ENCODE results near the gene SP140L. TPM values are rescaled to one million over a fixed set of nuclear protein-coding genes. Genes with fewer than 3 reads are reported as not detected.

Gene SP140L
- polyA plus RNA-seq, 4 donors: 11.8 to 15.4 (median 13.0) TPM

- Histone ChIP-seq H3K27ac (ENCODE audit: low read depth in 1 of 3, low read length in 2 of 3) (peak overlapping the region in 1 of 3 donors; percentile 70), H3K4me1 (ENCODE audit: control insufficient read depth in 3 of 3, insufficient read depth in 2 of 3, low read depth in 1 of 3, low read length in 2 of 3) (no peaks in the 10 kb centered on the region), H3K36me3 (ENCODE audit: control insufficient read depth in 3 of 3, insufficient read depth in 2 of 3, low read depth in 1 of 3, low read length in 3 of 3) (no peaks in the 10 kb centered on the region), H3K27me3 (ENCODE audit: control insufficient read depth in 3 of 3, insufficient read depth in 3 of 3, low read length in 3 of 3) (no peaks in the 10 kb centered on the region), H3K9me3 (ENCODE audit: control insufficient read depth in 2 of 2, insufficient read depth in 1 of 2, low read depth in 1 of 2, low read length in 1 of 2) (peaks cover 0 to 26% of the 10 kb centered on the region in 2 donors), H3K4me3 (ENCODE audit: low read depth in 1 of 3, low read length in 3 of 3) (no peak overlapping the region)
- WGBS, 3 donors: 61 to 74% (median 66%) methylated on average over 5 of the region's 5 CpGs
- FAIRE-seq (no peak), DNase-seq (peak in 1 of 2 donors; percentile 67)
These were observed 7.7 kb upstream of the SP140L start for GRCh38 chr2:230319211-230319862.

DNA sequence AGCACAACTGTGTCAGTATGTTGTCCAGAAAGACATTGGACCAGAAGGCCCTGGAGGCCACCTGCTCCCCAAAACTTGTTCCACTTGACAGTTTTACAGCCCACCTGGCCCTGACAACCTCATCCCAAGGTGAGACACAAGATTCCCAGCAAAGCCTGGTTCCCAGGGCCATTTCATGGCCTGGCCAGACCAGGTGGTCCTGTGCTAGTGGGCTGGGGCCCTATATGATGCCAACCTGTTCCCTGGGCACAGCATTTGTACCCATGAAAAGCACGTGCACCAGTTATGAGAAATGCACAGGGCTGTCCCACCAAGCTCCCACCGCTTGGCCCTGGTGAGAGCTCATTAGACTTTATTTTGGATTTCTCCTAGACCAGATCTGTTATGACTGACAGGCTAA lies 6.0 kb upstream of the SP140L start:
- WGBS, 3 donors: 95 to 97% (median 95%) methylated on average over 2 of the region's 2 CpGs
- FAIRE-seq (no peak), DNase-seq (no peak)
- no peaks in the 10 kb centered on the region for H3K4me1 ChIP-seq (ENCODE audit: control insufficient read depth in 3 of 3, insufficient read depth in 2 of 3, low read depth in 1 of 3, low read length in 2 of 3)
- no peak overlapping the region for H3K27ac ChIP-seq (ENCODE audit: low read depth in 1 of 3, low read length in 2 of 3)
- H3K4me3 ChIP-seq (ENCODE audit: low read depth in 1 of 3, low read length in 3 of 3): no peak overlapping the region
- H3K9me3 ChIP-seq (ENCODE audit: control insufficient read depth in 2 of 2, insufficient read depth in 1 of 2, low read depth in 1 of 2, low read length in 1 of 2): peaks cover 0 to 26% of the 10 kb centered on the region in 2 donors
- no peaks in the 10 kb centered on the region for H3K36me3 ChIP-seq (ENCODE audit: control insufficient read depth in 3 of 3, insufficient read depth in 2 of 3, low read depth in 1 of 3, low read length in 3 of 3)
- H3K27me3 ChIP-seq (ENCODE audit: control insufficient read depth in 3 of 3, insufficient read depth in 3 of 3, low read length in 3 of 3): no peaks in the 10 kb centered on the region

GRCh38 chr2:230322561-230323384 lies 4.2 kb upstream of the SP140L start:
- peaks cover 0 to 30% of the 10 kb centered on the region in 2 donors for H3K9me3 ChIP-seq (ENCODE audit: control insufficient read depth in 2 of 2, insufficient read depth in 1 of 2, low read depth in 1 of 2, low read length in 1 of 2)
- H3K36me3 ChIP-seq (ENCODE audit: control insufficient read depth in 3 of 3, insufficient read depth in 2 of 3, low read depth in 1 of 3, low read length in 3 of 3): no peaks in the 10 kb centered on the region
- H3K4me1 ChIP-seq (ENCODE audit: control insufficient read depth in 3 of 3, insufficient read depth in 2 of 3, low read depth in 1 of 3, low read length in 2 of 3): peaks cover 0 to 10% (median 0%) of the 10 kb centered on the region in 3 donors
- FAIRE-seq (no peak), DNase-seq (no peak)
- no peaks in the 10 kb centered on the region for H3K27me3 ChIP-seq (ENCODE audit: control insufficient read depth in 3 of 3, insufficient read depth in 3 of 3, low read length in 3 of 3)
- H3K4me3 ChIP-seq (ENCODE audit: low read depth in 1 of 3, low read length in 3 of 3): no peak overlapping the region
- WGBS, 3 donors: 86 to 91% (median 86%) methylated on average over 12 of the region's 12 CpGs
- H3K27ac ChIP-seq (ENCODE audit: low read depth in 1 of 3, low read length in 2 of 3): no peak overlapping the region

- Histone ChIP-seq H3K9me3 (ENCODE audit: control insufficient read depth in 2 of 2, insufficient read depth in 1 of 2, low read depth in 1 of 2, low read length in 1 of 2) (peaks cover 0 to 30% of the 10 kb centered on the region in 2 donors), H3K27me3 (ENCODE audit: control insufficient read depth in 3 of 3, insufficient read depth in 3 of 3, low read length in 3 of 3) (no peaks in the 10 kb centered on the region), H3K27ac (ENCODE audit: low read depth in 1 of 3, low read length in 2 of 3) (no peak overlapping the region), H3K4me1 (ENCODE audit: control insufficient read depth in 3 of 3, insufficient read depth in 2 of 3, low read depth in 1 of 3, low read length in 2 of 3) (peaks cover 0 to 10% (median 0%) of the 10 kb centered on the region in 3 donors), H3K36me3 (ENCODE audit: control insufficient read depth in 3 of 3, insufficient read depth in 2 of 3, low read depth in 1 of 3, low read length in 3 of 3) (no peaks in the 10 kb centered on the region), H3K4me3 (ENCODE audit: low read depth in 1 of 3, low read length in 3 of 3) (no peak overlapping the region)
- FAIRE-seq (no peak), DNase-seq (no peak)
- 87 to 94% (median 92%) methylated on average over 18 of the region's 18 CpGs for WGBS, 3 donors
These were observed 3.4 kb upstream of the SP140L start for GRCh38 chr2:230323385-230324106.

DNA sequence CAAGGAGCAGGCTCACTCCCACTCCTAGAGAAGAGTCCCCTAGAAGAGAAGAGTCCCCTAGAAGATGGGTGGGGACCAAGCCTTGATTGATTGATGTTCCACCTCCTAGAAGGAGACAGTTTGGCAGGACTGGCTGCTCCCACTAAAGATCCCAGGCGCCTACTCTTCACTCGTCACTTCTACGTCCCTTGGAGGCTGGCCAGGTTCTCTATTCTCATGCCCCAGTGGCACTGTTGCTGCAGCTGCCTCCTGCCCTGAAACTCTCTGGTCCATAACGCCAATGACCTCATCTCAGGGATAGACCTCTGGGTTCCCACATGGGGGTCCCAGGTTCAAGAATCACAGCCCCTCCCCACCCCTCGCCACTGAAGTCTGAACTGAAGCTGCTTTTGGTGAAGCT lies 2.5 kb upstream of the SP140L start:
- peaks cover 0 to 30% of the 10 kb centered on the region in 2 donors for H3K9me3 ChIP-seq (ENCODE audit: control insufficient read depth in 2 of 2, insufficient read depth in 1 of 2, low read depth in 1 of 2, low read length in 1 of 2)
- FAIRE-seq (no peak), DNase-seq (no peak)
- no peaks in the 10 kb centered on the region for H3K27me3 ChIP-seq (ENCODE audit: control insufficient read depth in 3 of 3, insufficient read depth in 3 of 3, low read length in 3 of 3)
- no peaks in the 10 kb centered on the region for H3K36me3 ChIP-seq (ENCODE audit: control insufficient read depth in 3 of 3, insufficient read depth in 2 of 3, low read depth in 1 of 3, low read length in 3 of 3)
- H3K27ac ChIP-seq (ENCODE audit: low read depth in 1 of 3, low read length in 2 of 3): no peak overlapping the region
- peaks cover 0 to 10% (median 0%) of the 10 kb centered on the region in 3 donors for H3K4me1 ChIP-seq (ENCODE audit: control insufficient read depth in 3 of 3, insufficient read depth in 2 of 3, low read depth in 1 of 3, low read length in 2 of 3)
- 84 to 91% (median 85%) methylated on average over 5 of the region's 5 CpGs for WGBS, 3 donors
- H3K4me3 ChIP-seq (ENCODE audit: low read depth in 1 of 3, low read length in 3 of 3): no peak overlapping the region

DNA sequence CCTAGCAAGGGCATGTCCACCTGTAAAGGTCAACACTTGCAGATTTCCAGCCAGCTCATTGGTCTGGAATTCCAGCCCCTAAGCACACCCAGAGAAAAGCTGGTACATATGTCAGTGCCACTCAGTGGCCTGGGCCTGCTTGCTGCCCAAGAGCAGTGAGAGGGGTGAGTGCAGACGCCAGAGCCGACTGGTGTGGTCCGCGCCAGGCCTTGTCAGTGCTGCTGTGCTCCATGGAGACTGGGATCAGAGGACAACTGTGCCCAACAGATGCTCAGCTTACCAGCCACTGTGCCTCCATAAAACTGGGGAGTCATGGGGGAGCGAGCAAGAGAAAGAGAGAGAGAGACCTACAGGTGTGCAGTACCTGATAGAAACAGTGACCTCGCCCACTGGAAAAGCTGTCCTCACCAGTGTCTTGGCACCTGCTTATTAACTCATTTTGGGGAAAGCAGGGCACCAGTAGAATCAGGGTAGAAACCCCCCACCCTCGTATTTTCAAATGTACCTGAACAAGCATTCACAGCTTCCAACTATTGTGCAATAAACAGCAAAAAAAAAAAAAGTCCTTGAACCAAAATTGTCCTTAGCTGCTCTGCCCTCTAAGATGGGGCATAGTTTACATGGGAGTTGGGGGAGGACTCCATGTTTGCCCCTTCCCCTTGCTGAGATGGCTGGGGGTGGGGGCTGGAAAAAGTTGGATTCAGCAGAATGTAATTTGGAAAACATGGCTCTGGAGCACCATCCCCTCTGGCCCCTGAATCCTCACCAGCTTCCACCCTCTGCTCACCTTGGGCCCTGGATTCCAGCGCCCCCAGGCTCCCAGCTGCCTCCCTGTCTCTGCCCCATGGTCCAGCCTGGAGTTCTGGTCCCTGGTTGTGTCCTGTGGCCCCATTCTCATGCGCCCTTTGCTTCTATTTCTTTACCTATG lies 1.4 kb upstream of the SP140L start:
- peaks cover 0 to 10% (median 3%) of the 10 kb centered on the region in 3 donors for H3K4me1 ChIP-seq (ENCODE audit: control insufficient read depth in 3 of 3, insufficient read depth in 2 of 3, low read depth in 1 of 3, low read length in 2 of 3)
- no peaks in the 10 kb centered on the region for H3K36me3 ChIP-seq (ENCODE audit: control insufficient read depth in 3 of 3, insufficient read depth in 2 of 3, low read depth in 1 of 3, low read length in 3 of 3)
- H3K27ac ChIP-seq (ENCODE audit: low read depth in 1 of 3, low read length in 2 of 3): no peak overlapping the region
- H3K9me3 ChIP-seq (ENCODE audit: control insufficient read depth in 2 of 2, insufficient read depth in 1 of 2, low read depth in 1 of 2, low read length in 1 of 2): peaks cover 0 to 30% of the 10 kb centered on the region in 2 donors
- WGBS, 3 donors: 93 to 95% (median 94%) methylated on average over 7 to 9 of the region's 9 CpGs
- DNase-seq (no peak), FAIRE-seq (no peak)
- H3K4me3 ChIP-seq (ENCODE audit: low read depth in 1 of 3, low read length in 3 of 3): no peak overlapping the region
- H3K27me3 ChIP-seq (ENCODE audit: control insufficient read depth in 3 of 3, insufficient read depth in 3 of 3, low read length in 3 of 3): no peaks in the 10 kb centered on the region

DNA sequence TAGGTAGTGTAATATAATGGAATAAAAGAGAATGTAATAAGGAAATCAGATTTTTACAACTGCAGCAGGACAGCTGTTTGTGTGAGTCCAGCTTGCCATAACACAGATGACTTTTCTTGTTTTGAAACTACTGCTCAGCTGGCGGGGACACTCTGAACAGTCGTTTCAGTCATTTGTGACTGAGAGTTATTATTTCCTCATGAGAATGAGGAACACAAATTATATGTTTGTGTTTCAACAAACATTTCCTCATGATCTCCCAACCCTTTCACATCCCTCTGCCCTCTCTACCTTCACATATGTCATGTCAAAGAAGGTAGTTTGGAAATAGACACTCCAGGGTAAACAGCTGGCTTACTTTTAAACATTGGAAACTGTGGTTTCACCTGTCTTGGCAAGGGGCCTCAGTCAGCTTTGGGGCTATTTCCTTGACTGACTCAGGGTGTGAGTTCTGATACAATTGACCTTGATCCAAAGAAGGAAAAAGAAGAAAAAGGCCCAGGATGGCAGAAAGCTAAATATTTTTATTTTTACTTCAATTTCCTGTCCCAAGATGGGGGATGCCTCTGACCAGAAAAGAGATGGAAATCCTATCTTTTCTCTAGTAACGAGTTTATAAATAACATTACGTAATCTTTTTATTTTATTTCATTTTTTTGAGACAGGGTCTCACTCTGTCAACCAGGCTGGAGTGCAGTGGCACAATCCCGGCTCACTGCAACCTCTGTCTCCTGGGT lies 593 bp downstream of the SP140L start:
- Histone ChIP-seq H3K9me3 (ENCODE audit: control insufficient read depth in 2 of 2, insufficient read depth in 1 of 2, low read depth in 1 of 2, low read length in 1 of 2) (peaks cover 0 to 15% of the 10 kb centered on the region in 2 donors), H3K4me3 (ENCODE audit: low read depth in 1 of 3, low read length in 3 of 3) (peak overlapping the region; percentile 34 to 50 (median 37)), H3K27ac (ENCODE audit: low read depth in 1 of 3, low read length in 2 of 3) (peak overlapping the region; percentile 57 to 98 (median 94)), H3K27me3 (ENCODE audit: control insufficient read depth in 3 of 3, insufficient read depth in 3 of 3, low read length in 3 of 3) (no peaks in the 10 kb centered on the region), H3K36me3 (ENCODE audit: control insufficient read depth in 3 of 3, insufficient read depth in 2 of 3, low read depth in 1 of 3, low read length in 3 of 3) (peaks cover 0 to 1% (median 0%) of the 10 kb centered on the region in 3 donors), H3K4me1 (ENCODE audit: control insufficient read depth in 3 of 3, insufficient read depth in 2 of 3, low read depth in 1 of 3, low read length in 2 of 3) (peaks cover 0 to 10% (median 5%) of the 10 kb centered on the region in 3 donors)
- FAIRE-seq (no peak), DNase-seq (no peak)
- WGBS, 3 donors: 37 to 60% (median 50%) methylated on average over 5 of the region's 5 CpGs
